ENCODE measurements around the gene PLOD2.

PLOD2 gene

DNA sequence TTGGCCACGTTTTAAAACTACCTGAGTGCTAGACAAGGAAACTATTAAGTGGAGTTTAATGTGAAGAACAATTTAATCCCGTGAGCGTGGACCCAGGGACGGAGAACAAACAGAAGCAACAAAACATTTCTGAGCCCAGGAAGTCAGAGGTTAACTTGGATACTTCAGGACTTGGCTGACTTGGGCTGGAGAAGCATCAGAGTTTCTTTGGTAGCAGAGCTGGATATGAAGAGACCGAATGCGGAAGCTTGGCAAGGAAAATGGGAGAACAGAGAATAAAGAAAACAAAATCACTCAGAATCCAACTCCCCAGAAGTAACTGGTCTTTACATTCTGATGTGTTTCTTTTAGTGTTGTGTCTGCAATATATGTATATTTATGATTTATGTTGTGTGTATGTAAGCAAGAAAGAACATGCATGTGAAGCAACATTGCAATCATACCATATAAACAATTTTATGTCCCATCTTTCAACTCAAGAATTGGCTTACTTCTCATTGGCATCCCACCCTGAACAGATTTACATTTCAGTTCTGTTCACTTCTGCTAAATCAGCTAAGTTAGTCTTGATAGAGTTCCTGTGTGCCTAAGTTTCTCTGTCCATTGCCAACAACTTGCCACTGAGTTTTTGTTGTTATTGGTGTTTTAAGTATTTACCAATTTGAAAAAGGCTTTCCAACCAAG is 17.2 kb upstream of the PLOD2 start:
- H3K4me3 ChIP-seq (ENCODE audit: low read depth, low read length), result no peak overlapping the region
- no peak for TF ChIP-seq CTCF (IDR thresholded peaks at IDR 0.05; ENCODE audit: low read depth, low read length)

DNA sequence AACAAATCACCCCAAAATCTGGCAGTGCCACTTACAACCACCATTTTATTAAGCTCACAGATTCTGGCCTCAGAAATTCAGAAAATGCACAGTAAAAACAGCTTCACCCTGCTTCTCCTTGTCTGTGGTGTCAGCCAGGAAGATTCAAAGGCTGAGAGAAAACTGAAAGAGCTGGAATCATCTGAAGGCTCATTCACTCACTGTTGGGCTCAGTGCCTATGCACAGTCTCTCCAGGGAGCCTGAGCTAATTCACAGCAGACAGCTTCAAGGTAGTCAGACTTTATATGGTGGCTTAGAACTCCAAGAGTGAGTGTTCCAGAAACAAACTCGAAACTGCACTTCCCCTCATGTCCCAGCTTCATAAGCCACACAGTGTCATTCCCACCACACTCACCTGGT is 16.5 kb upstream of the PLOD2 start:
- H3K4me3 ChIP-seq (ENCODE audit: low read depth, low read length), result no peak overlapping the region
- TF ChIP-seq CTCF (IDR thresholded peaks at IDR 0.05; ENCODE audit: low read depth, low read length), result no peak

- TF ChIP-seq CTCF (IDR thresholded peaks at IDR 0.05; ENCODE audit: low read depth, low read length), result no peak
- H3K4me3 ChIP-seq (ENCODE audit: low read depth, low read length), result no peak overlapping the region
These were observed 16.1 kb upstream of the PLOD2 start for GRCh38 chr3:146177072-146177471.

DNA sequence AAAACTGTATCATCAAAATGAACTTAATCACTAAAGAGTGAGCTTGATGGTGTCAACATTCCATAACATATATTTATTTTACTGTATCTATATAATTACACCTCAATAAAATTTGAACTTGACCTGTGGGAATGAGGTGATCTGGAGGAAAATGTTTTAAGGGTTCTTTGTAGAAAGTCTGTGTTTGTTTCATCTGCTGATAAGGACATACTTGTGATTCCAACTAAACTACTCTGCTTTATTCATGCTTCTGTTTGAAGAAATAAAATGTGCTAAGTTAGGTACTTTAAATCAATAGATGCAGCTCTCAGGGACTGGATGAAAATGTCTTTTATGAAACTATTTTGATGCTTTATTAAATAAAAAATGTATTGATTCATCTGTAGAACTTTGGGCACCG is 11.6 kb upstream of the PLOD2 start:
- TF ChIP-seq CTCF (IDR thresholded peaks at IDR 0.05; ENCODE audit: low read depth, low read length), result no peak

GRCh38 chr3:146170591-146170990 is 9.6 kb upstream of the PLOD2 start:
- no peak overlapping the region for H3K4me3 ChIP-seq (ENCODE audit: low read depth, low read length)
- TF ChIP-seq CTCF (IDR thresholded peaks at IDR 0.05; ENCODE audit: low read depth, low read length), result no peak

More for the DNA sequence above, 11.6 kb upstream of the PLOD2 start:
- H3K4me3 ChIP-seq (ENCODE audit: low read depth, low read length), result no peak overlapping the region

DNA sequence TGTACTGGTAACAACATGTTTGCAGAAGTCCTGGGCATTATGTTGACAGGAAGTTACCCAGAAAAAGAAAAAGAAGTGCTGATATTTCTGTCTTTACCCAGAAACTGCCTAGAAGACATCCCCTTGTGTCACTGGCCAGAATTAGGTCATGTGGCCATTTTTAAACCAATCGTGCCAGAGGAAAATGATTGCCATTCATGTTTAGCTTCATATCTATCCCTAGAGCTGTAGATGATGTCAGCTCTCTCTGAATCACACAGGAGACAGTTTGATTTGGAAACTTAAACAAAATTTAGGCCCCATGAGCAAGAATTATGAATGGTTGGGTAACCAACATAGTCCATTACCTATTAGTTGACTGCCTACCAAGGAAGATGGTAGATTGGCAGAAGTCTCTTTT is 8.9 kb upstream of the PLOD2 start:
- no peak overlapping the region for H3K4me3 ChIP-seq (ENCODE audit: low read depth, low read length)
- TF ChIP-seq CTCF (IDR thresholded peaks at IDR 0.05; ENCODE audit: low read depth, low read length), result no peak

DNA sequence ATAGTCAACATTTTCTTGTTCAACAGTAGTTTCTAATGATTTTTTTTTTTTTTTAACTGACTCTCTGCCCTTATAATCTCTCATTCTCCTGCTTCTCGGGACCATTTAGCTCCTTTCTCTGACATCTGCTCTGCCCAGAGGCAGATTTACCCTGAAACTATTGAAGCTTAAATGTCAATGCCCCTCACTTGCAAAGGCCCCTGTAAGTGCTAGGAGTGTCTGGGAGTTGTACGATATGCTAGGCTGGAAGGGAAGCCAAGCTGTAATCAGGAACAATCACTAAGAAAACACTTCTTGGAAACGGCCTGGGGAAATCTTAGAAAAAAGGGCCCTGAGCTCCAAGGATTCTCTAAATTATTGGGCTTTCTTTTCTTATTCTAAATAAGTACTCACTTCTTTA is 5.8 kb upstream of the PLOD2 start:
- no peak overlapping the region for H3K4me3 ChIP-seq (ENCODE audit: low read depth, low read length)

More for the DNA sequence above, 5.8 kb upstream of the PLOD2 start:
- no peak for TF ChIP-seq CTCF (IDR thresholded peaks at IDR 0.05; ENCODE audit: low read depth, low read length)
